Gastrocnemius medialis (tissue), 4 donors: Measurements from ENCODE around the gene MESP2.

Source experiments
- CTCF ChIP-seq, 5 experiments: fragments of 450-650 bp in 3 of 5; fragments of 200-600 bp in 2 of 5; sonication (generic) in 2 of 5; IDR thresholded peaks in 4 of 5; conservative IDR thresholded peaks in 1 of 5; 1 replicate in 4 of 5; 2 replicates in 1 of 5; pipeline ENCODE4 v1.5.1; 2016 to 2019; ENCODE audit warnings: antibody characterized with exemption in 5 of 5, mild to moderate bottlenecking in 3 of 5, moderate library complexity in 3 of 5
- POLR2A ChIP-seq, 2 donors: fragments of 450-650 bp; IDR thresholded peaks; one replicate each; pipeline ENCODE4 v1.6.1; 2017; ENCODE audit warnings: antibody characterized with exemption in 2 of 2, mild to moderate bottlenecking in 2 of 2, moderate library complexity in 2 of 2

- TF ChIP-seq POLR2A (IDR thresholded peaks at IDR 0.05) (no peak), CTCF (IDR thresholded peaks at IDR 0.05 in 4 of 5, conservative IDR thresholded peaks at IDR 0.05 in 1 of 5) (no peak)
These were observed 9.6 kb downstream of the MESP2 start for GRCh38 chr15:89785774-89786140.
